Stimulated activated CD8-positive, alpha-beta memory T cell treated with anti-CD3 and anti-CD28 coated beads, Interleukin-4, amount 100 ng/mL, for 24 hours (primary cell): Measurements from ENCODE around the gene NEK10.

Experiments used
- DNase-seq: peaks from one replicate; pipeline ENCODE4 v3.0.0-alpha.2; 2020; ENCODE audit warnings: low read depth

NEK10 gene

DNA sequence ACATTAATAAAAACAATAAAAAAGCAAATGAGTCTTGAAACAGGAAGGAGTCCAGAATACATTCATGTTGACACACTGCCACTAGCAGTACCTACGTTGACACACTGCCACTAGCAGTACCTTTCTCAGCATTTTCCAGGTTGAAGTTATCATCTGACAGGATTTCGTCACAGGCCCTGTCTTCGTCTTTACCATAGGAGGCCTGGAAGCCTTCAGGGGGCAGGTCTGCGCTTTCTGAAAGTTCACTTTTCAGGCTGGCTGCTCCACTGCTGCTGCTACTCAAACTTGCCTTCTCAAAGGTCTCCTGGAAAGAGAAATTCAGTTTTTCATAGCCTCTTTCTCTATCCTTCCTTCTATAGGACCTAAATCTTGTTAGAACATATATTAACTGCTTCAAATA lies 194.7 kb downstream of the NEK10 start:
- DNase-seq = no peak

DNA sequence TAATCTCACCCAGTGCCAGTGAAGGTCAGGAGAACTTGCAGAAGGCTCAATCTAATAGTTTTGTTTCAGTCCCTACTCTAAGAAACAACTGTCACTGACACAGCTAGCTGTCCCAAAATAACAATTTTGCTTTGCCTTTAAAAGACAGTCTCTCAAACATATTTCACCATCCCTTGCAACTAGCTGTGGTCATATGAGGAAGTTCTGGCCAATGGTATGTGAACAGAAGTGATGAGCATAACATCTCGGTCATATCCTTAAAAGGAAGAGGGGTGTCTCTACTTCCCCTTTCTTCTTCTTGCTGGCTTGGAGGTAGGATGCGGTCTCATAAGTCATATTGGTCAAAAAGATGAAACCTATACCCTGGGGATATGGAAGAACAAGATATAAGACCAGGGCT lies 198.1 kb downstream of the NEK10 start:
- DNase-seq = no peak

DNA sequence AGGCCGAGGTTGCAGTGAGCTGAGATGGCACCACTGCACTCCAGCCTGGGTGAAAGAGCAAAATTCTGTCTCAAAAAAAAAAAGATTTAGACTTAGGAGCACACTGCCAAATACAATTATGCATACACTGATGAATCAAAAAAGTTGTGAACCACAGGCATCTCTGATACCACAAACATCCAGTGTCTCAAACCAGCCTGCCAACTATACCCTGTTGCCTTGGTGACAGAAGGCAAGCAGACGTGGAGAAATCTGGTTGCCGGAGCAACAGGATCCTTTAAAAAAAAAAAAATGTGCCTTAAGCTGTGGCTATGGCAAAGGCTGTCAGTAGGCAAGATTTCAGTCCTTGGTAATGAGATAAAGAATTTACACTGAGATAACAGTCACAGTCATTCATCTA lies 202.3 kb downstream of the NEK10 start:
- no peak for DNase-seq

DNA sequence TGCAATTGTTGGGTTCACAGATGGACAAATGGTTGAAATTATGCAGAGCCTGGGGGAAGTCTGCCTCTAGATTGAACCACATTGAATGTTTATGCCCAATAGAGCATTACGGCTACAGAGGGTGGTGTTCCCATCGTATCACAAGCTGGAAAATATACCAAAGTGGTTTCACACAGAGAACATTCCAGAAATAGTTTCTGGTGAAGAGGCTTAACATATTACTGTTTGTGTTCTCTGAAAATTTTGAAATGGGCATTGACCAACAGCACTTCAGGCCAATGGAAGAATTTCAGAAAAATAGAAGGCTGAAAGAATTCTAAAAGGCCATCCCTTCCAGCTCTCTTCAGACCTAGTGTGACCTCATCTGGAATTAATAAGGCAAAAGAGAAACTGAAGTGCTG lies 203.9 kb downstream of the NEK10 start:
- no peak for DNase-seq

DNA sequence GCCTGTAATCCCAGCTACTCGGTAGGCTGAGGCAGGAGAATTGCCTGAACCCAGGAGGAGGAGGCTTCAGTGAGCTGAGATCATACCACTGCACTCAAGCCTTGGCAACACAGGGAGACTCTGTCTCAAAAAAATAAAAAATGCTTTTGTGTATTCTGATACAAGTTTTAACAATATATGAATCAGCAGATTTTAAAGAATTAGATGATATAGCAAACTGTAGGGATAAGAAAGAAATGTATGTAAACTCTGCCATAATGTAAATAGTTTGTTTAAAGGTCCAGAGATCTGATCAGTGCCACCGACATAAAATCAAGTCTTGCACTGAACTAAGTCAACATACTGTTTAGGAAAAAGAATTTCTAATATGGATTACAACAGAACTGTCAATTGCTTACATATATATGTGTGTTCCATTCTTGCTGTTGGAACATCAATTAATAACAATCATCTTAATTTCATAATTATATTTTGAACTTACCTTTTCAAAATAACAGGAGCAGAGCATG lies 208.3 kb downstream of the NEK10 start:
- no peak for DNase-seq

DNA sequence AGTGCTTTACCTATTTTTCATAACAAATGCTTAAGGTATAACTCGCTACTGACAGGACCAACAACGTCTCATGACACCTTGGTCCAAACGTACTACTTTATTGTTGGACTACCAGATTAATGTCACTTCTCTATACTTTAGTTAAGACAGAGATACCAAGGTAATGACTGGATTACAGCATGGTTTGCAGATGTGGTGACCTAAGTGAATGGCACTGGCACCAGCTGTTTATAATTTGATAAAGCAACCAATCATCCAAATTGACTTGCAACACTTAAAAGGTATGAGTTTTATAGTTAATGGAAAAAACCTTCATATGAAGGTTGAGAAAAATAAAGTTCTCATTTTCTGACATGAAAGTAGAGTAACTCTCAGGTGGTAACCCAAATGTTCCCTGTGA lies 209.0 kb downstream of the NEK10 start:
- DNase-seq = no peak

DNA sequence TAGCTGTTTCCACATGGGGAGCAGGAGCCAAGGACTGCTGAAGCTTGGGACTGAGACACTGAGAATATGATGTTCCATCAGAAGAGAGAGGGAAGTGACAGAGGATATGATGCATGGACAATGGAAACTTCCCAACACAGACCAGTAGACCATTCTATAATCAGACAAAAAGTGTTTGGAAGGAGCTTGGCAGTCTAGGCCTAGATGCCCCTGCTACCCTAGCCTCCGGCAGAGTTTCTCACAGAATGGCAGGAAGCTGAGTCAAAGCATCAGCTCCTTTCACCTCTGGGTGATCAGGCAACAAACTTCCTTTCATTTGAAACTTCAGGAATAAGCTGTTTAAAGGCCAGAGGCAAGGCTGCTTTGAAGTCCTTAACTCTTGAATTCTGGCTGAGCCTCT lies 222.0 kb downstream of the NEK10 start:
- no peak for DNase-seq

DNA sequence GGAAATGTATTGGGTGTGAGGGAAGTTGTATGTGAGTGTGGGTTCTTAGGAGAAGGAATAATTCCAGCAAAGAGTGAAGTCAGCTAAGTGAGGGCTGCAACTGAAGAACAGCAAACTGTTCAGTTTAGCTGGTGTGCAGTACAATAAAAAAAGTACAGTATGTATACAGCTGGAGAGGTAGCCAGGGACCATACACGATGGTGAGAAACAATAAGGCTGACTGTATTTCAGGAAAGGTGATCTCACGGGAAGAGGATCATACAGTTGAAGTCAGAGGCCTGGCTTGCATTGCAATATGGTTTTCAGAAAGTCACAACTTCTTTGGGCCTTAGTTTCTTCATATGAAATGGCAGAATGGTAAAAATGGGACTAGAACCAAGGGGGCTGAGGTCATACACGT lies 222.4 kb downstream of the NEK10 start:
- DNase-seq = no peak

DNA sequence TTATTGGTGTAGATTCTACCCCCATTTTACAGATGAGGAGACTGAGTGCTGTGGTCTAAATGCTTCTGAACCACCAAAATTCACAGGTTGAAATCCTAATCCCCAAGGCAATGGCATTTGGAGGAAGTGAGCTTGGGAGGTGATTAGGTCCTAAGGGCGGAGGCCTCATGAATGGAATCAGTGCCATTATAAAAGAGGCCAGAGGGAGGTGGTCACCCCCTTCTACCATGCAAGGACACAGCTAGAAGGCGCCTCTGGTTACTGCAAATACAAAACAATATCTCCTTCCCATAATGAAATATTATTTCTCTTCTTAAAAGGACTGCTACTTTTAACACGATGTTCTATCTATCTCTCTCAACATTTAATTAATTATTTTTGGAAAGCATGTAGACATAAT lies 223.5 kb downstream of the NEK10 start:
- no peak for DNase-seq

DNA sequence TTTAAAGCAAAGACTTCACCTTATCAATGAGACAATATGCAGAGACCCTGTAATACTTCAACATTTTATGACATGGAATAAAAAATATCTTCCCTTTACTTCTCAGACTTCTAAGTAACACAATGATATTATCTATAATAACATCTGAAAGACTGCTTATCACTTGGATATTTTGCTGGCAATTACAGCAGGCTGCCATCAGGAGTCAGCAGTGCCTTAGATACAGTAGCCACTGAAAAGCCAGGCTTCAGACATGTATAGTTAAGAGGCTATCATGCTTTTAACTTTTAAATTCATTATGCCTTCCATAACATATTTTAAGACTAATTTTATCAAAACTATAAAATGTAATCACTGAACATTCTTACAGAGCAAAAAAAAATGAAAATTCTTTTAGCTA lies 227.5 kb downstream of the NEK10 start:
- no peak for DNase-seq

DNA sequence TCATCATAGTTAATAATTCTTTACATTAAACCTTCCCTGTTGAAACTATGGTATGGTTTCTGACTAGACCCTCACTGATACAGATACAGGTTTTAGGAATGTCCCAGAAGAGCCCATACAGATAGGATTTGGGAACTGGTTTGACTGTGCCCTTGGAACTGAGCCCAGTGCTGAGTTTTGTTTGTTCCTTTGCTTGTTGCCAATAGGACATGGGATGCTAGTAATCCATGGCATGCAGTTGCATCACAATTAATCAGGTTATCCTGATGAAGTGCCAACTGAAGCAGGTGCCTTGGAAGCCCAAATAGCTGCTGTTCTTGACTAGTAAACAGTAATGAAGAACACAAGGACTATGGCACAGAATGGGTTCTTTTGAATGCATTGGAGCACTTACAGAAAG lies 230.6 kb downstream of the NEK10 start:
- DNase-seq = no peak

DNA sequence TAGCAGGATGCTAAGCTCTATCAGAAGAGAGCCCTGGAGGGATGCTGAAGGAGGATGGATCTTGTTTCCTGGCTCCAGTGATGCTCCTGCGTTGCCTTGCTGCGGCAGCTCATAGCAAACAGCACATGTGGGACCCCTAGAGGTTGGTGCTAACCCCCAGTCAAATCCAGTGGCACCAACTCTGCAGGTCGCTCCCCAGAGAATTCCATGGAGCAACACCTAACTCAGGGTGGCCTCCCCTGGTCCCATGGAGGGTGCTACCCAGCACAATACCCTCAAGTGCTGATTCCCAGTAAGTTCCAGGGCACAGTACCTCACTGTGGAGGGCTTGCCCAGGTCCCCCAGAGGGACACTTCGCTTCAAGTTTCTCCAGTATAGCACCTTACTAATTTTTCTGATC lies 231.2 kb downstream of the NEK10 start:
- no peak for DNase-seq

DNA sequence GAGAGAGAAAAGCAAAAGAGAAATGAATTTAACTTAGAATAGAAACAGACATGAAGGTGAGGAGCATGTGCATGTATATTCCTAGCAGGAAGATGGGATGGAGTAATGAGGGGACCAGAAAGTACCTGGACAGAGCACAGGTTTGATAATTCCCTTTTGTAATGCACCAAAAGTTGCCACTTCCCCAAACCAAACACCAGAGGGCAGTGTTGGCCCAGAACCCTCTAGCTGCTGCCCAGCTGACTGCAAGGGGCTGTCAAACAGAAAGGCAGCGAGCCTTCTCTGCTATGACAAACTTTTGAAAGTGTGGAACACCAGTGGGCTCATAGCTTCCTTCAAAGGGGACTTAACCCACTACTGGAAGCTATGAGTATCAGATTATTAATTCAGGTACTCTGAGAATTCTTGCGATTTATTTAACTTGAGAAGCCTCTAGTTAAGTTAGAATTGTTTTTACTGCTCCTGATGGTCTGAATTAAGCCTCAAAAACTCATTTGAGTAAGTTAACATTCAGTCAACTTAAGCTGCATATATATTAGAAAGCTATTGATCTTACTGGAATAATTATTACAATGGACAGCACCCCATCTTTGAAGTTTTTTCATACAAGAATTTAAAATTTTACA lies 234.9 kb downstream of the NEK10 start:
- DNase-seq = peak; percentile 36

DNA sequence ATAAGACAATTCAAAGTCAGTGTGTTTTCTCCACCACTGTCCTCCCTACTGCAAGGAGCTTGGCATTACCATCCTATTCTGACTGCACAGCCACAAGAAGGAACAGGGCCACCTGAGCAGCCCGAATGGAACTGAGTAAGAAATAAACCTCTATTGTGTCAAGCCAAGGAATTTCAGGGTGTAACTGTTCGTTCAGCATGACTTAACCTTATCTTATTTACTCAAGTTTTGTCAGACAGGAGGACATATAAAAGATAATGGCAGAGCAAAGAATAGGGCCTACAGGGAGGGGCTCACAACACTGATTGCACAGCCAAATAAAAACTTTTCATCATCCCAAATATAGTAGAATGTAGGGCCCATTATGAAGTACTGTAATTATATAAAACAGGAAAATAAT lies 236.1 kb downstream of the NEK10 start:
- no peak for DNase-seq

DNA sequence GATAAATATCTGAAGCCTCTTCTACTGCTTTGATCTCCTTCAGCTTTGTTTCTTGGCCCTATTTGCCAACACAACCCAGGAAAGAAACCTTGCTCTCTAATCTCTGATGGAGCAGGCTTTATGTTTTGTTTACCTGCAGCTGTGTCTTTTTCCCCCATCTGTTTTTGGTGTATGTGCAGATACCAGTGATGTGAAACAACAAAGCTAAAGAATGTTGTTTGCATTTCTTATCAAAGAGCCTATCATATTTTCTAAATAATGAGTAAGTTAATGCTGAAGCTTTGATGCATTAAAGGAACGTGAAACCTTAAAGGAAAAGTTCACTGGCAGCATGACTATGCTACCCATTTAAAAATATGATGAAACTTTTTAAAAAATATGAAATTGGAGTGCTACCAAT lies 238.4 kb downstream of the NEK10 start:
- DNase-seq = no peak

DNA sequence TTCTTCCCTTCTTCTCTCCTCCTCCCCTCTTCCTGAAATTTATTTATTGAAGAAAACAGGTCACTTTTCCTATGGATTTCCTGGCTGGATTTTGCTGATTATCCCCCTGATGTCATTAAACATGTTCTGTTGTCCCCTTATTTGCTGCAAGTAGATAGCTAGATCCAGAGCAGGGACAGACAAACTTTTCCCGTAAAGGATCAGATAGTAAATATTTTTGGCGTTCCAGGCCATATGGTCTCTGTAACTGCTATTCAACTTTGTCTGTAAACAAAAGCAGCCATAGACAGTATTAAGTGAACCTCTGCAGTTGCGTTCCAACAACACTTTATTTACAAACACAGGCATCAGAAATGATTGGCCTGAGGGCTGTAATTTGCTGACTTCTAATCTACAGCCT lies 241.3 kb downstream of the NEK10 start:
- DNase-seq = no peak

DNA sequence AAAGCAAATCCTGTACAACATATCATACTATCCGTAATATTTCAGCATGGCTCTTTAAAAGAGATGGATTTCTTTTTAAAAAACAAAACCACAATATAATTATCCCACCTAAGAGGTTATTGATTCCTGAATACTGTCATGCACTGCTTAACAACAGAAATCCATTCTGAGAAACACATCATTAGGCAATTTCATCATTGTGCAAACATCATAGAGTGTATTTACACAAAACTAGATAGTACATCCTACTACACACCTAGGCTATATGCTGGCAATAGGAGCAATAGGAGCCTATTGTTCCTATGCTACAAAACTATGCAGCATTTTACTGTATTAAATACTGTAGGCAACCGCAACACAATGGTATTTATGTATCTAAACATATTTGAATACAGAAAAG lies 242.0 kb downstream of the NEK10 start:
- no peak for DNase-seq

DNA sequence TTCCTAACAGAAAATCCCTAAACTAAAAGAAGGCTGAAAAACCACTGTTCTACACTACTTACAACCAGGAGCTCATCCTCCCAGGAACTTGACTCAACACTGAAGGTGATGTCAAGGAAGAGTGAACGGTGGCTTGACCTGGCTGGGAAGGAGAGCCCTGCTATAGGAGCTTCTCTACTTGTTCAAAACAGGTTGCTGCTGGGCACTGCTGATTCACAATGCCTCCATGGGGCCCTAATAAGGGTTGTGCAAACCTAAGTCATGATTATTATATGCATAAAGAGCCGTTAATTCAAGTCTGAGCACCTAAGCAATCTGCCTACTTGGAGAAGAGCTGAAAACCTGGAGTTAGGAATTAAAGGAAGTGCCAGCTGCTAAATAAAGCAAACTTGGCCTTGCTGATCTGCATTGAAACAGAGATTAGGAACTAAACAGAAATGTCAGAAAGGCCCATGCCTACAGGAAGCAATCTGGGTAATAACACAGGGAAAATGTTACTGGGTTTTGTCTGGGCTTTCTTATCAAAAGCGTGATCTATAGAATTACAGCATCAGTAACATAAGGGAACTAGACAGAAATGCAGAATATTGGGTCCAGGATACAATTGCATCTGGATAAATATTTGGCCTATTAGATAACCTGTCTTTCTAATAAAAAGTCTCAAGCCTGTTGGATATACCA lies 243.2 kb downstream of the NEK10 start:
- DNase-seq = no peak

DNA sequence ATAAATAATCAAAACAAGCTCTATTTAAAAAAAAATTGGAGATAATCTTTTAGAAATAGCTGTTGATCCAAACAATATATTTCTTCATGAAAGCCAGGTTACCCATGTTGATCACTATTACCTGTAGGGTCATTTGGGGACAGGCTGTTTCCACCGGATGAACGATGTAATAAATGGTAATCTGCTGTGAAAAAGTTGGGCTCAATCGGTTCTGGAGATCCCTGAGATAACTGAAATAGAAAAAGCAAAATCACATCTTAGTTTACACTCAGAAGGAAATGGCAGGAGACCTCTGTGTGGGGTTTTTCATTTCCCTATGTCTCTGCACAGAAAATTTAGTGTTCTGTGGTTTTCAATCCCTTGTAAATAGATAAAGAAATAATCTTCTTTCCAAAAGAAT lies 249.5 kb downstream of the NEK10 start:
- no peak for DNase-seq

DNA sequence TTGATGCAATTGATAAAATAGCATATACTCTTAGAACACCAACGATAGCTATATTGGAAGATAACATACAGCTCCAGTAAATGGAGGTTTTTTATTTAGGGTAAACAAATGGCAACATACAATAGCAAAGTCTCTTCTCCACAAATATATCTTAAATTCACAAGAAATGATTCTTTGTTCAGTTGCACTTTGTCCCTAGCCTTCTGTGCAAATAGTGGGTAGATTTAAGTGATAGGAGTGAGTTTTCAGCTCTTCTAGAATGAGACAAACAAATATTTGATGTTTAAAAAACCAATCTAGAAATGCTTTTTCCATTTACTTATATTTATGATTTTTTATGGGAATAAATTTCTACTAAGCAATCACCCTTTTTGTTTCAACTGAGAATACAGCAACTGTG lies 253.8 kb downstream of the NEK10 start:
- DNase-seq = no peak

DNA sequence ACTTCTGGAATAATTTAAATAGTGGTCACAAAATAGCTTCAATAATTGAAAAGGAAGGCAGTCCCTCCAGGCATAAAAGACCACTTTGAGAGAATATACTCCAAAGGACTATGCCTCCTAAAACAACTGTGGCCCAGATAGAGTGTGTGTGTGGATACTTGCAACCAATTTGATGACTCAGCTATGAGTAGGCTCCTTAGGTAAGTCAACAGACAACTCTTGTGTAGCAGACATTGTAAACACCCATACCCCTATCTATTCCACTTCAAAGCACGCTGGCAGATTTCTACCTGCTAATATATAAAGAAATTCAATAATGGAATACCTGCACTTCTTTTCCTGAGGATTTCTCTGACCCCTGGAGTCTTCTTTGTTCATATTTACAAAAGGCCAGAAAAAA lies 254.5 kb downstream of the NEK10 start:
- DNase-seq = no peak

DNA sequence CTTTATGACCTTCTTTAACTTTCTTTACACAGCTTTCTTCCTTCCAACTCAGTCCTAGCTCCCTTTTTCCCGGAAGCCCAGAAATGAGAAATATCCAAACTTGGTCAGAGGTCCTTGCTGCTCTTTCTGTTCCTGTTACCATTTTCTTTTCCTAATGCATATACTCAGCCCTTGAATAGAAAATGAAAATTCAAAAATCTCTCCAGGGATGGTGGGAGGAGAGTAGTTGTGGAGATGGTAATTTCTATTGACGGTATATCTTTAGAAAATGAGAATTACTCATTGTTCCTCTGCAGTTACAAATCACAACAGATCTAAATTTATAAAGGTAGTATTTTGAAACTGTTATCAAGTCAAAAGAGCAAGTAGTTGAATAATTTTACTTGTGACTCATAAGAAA lies 255.1 kb downstream of the NEK10 start:
- no peak for DNase-seq

DNA sequence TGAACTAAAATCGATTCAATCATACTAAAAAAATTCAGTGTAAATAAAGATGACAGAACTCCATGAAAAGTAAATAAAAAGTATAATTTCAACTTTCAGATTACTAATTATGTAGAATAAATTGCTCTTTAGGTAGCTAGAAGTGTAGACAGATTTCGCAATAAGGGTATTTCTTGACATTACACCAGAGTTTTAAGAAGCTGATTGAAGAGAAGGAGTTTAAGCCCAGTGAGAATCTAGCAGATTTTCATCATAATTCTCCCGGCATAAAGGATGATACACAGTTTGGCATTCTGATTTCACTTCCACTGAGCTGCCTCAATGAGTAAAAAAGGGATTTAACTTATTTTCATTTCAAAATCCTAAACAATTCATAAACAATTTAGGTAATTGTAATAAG lies 259.2 kb downstream of the NEK10 start:
- DNase-seq = no peak

DNA sequence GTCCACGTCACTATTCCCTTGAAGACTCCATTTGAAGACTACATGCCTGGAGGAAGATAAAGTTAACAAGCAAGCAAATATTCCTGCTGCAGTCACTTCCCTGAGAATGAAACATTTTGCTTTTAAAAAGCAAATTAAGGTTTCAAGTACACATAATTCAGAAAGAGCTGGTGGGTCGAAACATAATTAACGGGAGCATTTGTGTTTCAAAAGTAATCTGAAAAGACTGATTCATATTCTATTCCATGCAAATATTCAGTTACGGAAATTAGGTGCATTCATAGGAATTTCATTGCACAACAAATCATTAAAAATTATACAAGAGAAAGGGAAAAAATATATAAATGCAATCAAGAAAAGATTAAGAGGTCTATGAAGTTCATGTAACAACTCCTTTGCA lies 260.9 kb downstream of the NEK10 start:
- no peak for DNase-seq
